PC-3 (cell line): Measurements from ENCODE around the gene CCDC182. TPM values are rescaled to one million over a fixed set of nuclear protein-coding genes. Genes with fewer than 3 reads are reported as not detected.

ENCODE experiments used
- ATAC-seq: fragments of 200-7000 bp; cut with Tn5 transposase; 2 replicates; pipeline ENCODE4 v1.9.1; 2020; ENCODE audit warnings: mild to moderate bottlenecking, moderate library complexity
- BruUV-seq: library from RNA; stranded (reverse); fragments of 400-500 nt; replicated peaks from 2 replicates; lab custom pipeline; 2021; lab: Mats Ljungman, UMichigan
- CTCF ChIA-PET: fragments of 300-600 bp; sonication (Branson Sonifier 250); formaldehyde crosslinking; loops from one replicate; lab custom pipeline; 2022; ENCODE audit warnings: antibody characterized with exemption; lab: Charles Lee
- POLR2A ChIA-PET: fragments of 300-600 bp; sonication (Branson Sonifier 250); formaldehyde crosslinking; loops from one replicate; lab custom pipeline; 2022; ENCODE audit warnings: antibody characterized with exemption; ENCODE audit not compliant: unreplicated experiment; lab: Charles Lee
- DNase-seq: peaks from one replicate; pipeline ENCODE4 v3.0.0-alpha.2; 2015
- H2AFZ ChIP-seq: fragments of 300-600 bp; sonication (generic); 2 replicates; pipeline ENCODE4 v1.6.0; 2016; ENCODE audit warnings: antibody characterized with exemption, low read length
- H3F3A ChIP-seq: fragments of 300-600 bp; sonication (generic); one replicate; pipeline ENCODE4 v1.6.0; 2017; ENCODE audit warnings: antibody characterized with exemption, low read length, control low read depth, mild to moderate bottlenecking; ENCODE audit not compliant: unreplicated experiment
- H3K27ac ChIP-seq: fragments of 300-600 bp; sonication (generic); 2 replicates; pipeline ENCODE4 v1.5.1; 2016; ENCODE audit warnings: mild to moderate bottlenecking, low read length
- H3K27me3 ChIP-seq: fragments of 300-600 bp; sonication (generic); 2 replicates; pipeline ENCODE4 v1.6.1; 2016; ENCODE audit warnings: low read length, mixed read lengths
- H3K36me3 ChIP-seq: fragments of 300-600 bp; sonication (generic); 2 replicates; pipeline ENCODE4 v1.6.1; 2016; ENCODE audit warnings: low read depth, mixed run types, low read length, mixed read lengths
- H3K4me1 ChIP-seq: fragments of 300-600 bp; sonication (generic); 2 replicates; pipeline ENCODE4 v1.5.1; 2016; ENCODE audit warnings: low read length; ENCODE audit not compliant: insufficient read depth
- H3K4me2 ChIP-seq: fragments of 300-600 bp; sonication (generic); 2 replicates; pipeline ENCODE4 v1.6.0; 2016; ENCODE audit warnings: low read length
- H3K4me3 ChIP-seq: fragments of 300-600 bp; sonication (generic); 2 replicates; pipeline ENCODE4 v1.5.1; 2016; ENCODE audit warnings: mild to moderate bottlenecking, low read length, mixed read lengths
- H3K79me2 ChIP-seq: fragments of 300-600 bp; sonication (generic); 2 replicates; pipeline ENCODE4 v1.6.1; 2017; ENCODE audit warnings: low read length, mixed read lengths
- H3K9ac ChIP-seq: fragments of 300-600 bp; sonication (generic); 2 replicates; pipeline ENCODE4 v1.6.0; 2016; ENCODE audit warnings: mild to moderate bottlenecking, low read length
- H3K9me2 ChIP-seq: fragments of 300-600 bp; sonication (generic); replicated peaks from 2 replicates; pipeline ENCODE4 v1.6.1; 2016; ENCODE audit warnings: mixed run types, low read length, mixed read lengths
- H3K9me3 ChIP-seq: fragments of 300-600 bp; sonication (generic); 2 replicates; pipeline ENCODE4 v1.6.1; 2016; ENCODE audit warnings: low read length, mixed read lengths
- H4K20me1 ChIP-seq: fragments of 300-600 bp; sonication (generic); 2 replicates; pipeline ENCODE4 v1.6.1; 2016; ENCODE audit warnings: low read length, mixed read lengths
- CTCF ChIP-seq: fragments of 300-600 bp; sonication (generic); conservative IDR thresholded peaks from 2 replicates; pipeline ENCODE4 v1.5.1; 2017; ENCODE audit warnings: antibody characterized with exemption, low read depth, mild to moderate bottlenecking, low read length
- EZH2 ChIP-seq: fragments of 300-600 bp; sonication (generic); IDR thresholded peaks from one replicate; pipeline ENCODE4 v1.6.1; 2017; ENCODE audit warnings: antibody characterized with exemption, mild to moderate bottlenecking, low read length; ENCODE audit not compliant: unreplicated experiment
- EZH2phosphoT487 ChIP-seq: fragments of 300-600 bp; sonication (generic); IDR thresholded peaks from 2 replicates; pipeline ENCODE4 v1.6.1; 2018; ENCODE audit warnings: mild to moderate bottlenecking, antibody characterized with exemption, low read length, borderline replicate concordance
- intact Hi-C: fragments of 100-400 bp; cut with micrococcal nuclease; formaldehyde crosslinking; loops from 2 replicates; pipeline ENCODE4 v1.9.0; 2023
- total RNA-seq: library from RNA; depleted of rRNA; stranded (reverse); fragments of >200 nt; gene quantifications from 2 replicates; pipeline ENCODE4 v1.2.3, GENCODE V29; 2014

The CCDC182 gene
- total RNA-seq, 1 experiment from 2014 or later: not detected

GRCh38 chr17:57714665-57715180 lies 30.4 kb downstream of the CCDC182 start:
- no peak overlapping the region for H3K27ac ChIP-seq
- BruUV-seq: no TSS peak
- no peaks in the 10 kb centered on the region for H3K9me2 ChIP-seq
- no peaks in the 10 kb centered on the region for H3F3A ChIP-seq
- H2AFZ ChIP-seq: no peak overlapping the region
- H3K4me2 ChIP-seq: no peak overlapping the region
- no peak overlapping the region for H3K9ac ChIP-seq
- no peaks in the 10 kb centered on the region for H3K9me3 ChIP-seq
- ChIA-PET CTCF (no interaction called here), POLR2A (no interaction called here)
- no peaks in the 10 kb centered on the region for H3K4me1 ChIP-seq
- H3K4me3 ChIP-seq: no peak overlapping the region
- H3K79me2 ChIP-seq: no peaks in the 10 kb centered on the region
- H3K36me3 ChIP-seq: no peaks in the 10 kb centered on the region
- intact Hi-C loops: no loop called here
- DNase-seq (no peak), ATAC-seq (no peak)
- no peaks in the 10 kb centered on the region for H4K20me1 ChIP-seq
- peaks cover 91% of the 10 kb centered on the region for H3K27me3 ChIP-seq
- no peak for TF ChIP-seq CTCF
- TF ChIP-seq EZH2phosphoT487: no peak
- no peak for TF ChIP-seq EZH2

- CTCF ChIA-PET: no interaction called here
Measured at GRCh38 chr17:57713140-57713539, 32.0 kb downstream of the CCDC182 start.

More at GRCh38 chr17:57713140-57713539, 32.0 kb downstream of the CCDC182 start:
- intact Hi-C loops: no loop called here
- Histone ChIP-seq H3K27ac (no peak overlapping the region), H3F3A (no peaks in the 10 kb centered on the region), H3K4me2 (no peak overlapping the region), H3K36me3 (no peaks in the 10 kb centered on the region), H3K79me2 (no peaks in the 10 kb centered on the region), H3K4me1 (no peaks in the 10 kb centered on the region), H3K27me3 (peaks cover 78% of the 10 kb centered on the region), H3K4me3 (no peak overlapping the region), H3K9me3 (no peaks in the 10 kb centered on the region), H3K9me2 (no peaks in the 10 kb centered on the region), H2AFZ (no peak overlapping the region), H3K9ac (no peak overlapping the region), H4K20me1 (no peaks in the 10 kb centered on the region)
- no TSS peak for BruUV-seq
- TF ChIP-seq EZH2phosphoT487: no peak
- TF ChIP-seq CTCF: no peak
- TF ChIP-seq EZH2: no peak
- DNase-seq (no peak), ATAC-seq (no peak)
- POLR2A ChIA-PET: interaction anchor here (0.5 kb wide), 1 partner anchor 288 kb away, joined by 3 read pairs; no protein-coding TSS in a partner anchor
